ENCODE results near the gene EVI5.
"Not testable (repeated sequence)": the region's sequence is repeated elsewhere in the genome, so short reads cannot be mapped to it uniquely, and the experiment has no call there.

Gene EVI5

GRCh38 chr1:92655197-92655801 is 129.6 kb downstream of the EVI5 start:
- H3K4me1 ChIP-seq (ENCODE audit: control insufficient read depth in 1 of 2, insufficient read depth in 1 of 2, low read depth in 1 of 2, low read length in 1 of 2), result no peaks in the 10 kb centered on the region
- peaks cover 5% of the 10 kb centered on the region for H3K36me3 ChIP-seq
- no peak overlapping the region for H3K4me3 ChIP-seq (ENCODE audit: low read depth in 1 of 2, low read length in 1 of 2)
- H3K27ac ChIP-seq, result no peak overlapping the region
- H3K27me3 ChIP-seq, result no peaks in the 10 kb centered on the region
- TF ChIP-seq, protein P1, sequence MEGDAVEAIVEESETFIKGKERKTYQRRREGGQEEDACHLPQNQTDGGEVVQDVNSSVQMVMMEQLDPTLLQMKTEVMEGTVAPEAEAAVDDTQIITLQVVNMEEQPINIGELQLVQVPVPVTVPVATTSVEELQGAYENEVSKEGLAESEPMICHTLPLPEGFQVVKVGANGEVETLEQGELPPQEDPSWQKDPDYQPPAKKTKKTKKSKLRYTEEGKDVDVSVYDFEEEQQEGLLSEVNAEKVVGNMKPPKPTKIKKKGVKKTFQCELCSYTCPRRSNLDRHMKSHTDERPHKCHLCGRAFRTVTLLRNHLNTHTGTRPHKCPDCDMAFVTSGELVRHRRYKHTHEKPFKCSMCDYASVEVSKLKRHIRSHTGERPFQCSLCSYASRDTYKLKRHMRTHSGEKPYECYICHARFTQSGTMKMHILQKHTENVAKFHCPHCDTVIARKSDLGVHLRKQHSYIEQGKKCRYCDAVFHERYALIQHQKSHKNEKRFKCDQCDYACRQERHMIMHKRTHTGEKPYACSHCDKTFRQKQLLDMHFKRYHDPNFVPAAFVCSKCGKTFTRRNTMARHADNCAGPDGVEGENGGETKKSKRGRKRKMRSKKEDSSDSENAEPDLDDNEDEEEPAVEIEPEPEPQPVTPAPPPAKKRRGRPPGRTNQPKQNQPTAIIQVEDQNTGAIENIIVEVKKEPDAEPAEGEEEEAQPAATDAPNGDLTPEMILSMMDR (IDR thresholded peaks at IDR 0.05), result no peak
- H3K9me3 ChIP-seq, result peaks cover 4% of the 10 kb centered on the region

GRCh38 chr1:92653605-92654381 is 131.1 kb downstream of the EVI5 start:
- TF ChIP-seq, protein P1 (IDR thresholded peaks at IDR 0.05), result no peak
- no peaks in the 10 kb centered on the region for H3K4me1 ChIP-seq (ENCODE audit: control insufficient read depth in 1 of 2, insufficient read depth in 1 of 2, low read depth in 1 of 2, low read length in 1 of 2)
- H3K27ac ChIP-seq, result no peak overlapping the region
- H3K36me3 ChIP-seq, result peaks cover 5% of the 10 kb centered on the region
- no peaks in the 10 kb centered on the region for H3K27me3 ChIP-seq
- H3K4me3 ChIP-seq (ENCODE audit: low read depth in 1 of 2, low read length in 1 of 2), result no peak overlapping the region
- H3K9me3 ChIP-seq, result peaks cover 4% of the 10 kb centered on the region

DNA sequence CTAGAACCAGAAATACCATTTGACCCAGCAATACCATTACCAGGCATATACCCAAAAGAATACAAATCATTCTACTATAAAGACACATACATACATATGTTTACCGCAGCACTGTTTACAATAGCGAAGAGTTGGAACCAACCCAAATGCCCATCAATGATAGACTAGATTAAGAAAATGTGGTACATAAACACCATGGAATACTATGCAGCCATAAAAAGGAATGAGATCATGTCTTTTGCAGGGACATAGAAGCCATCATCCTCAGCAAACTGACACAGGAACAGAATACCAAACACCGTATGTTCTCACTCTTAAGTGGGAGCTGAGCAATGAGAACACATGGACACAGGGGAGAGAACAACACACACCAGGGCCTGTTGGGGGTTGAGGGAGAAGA is 144.2 kb downstream of the EVI5 start:
- H3K27ac ChIP-seq, H3K9me3 ChIP-seq: not testable (repeated sequence)

DNA sequence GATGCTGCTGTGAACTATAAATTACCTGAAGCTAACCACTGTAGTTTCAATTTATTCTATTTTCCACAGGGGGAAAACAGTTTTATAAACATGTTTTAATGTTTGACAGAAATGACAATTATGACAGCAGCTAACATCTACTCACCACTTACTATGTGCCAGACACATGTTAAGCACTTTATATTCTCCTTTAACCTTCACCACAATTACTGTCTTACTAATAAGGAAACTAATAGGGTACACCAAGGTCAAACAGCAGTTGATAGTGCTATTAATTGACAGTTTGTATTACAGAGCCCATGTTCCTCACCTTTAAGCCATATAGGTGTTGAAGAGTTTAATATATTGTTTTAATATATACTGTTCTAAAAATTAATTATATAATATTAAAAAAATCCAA is 146.4 kb downstream of the EVI5 start:
- TF ChIP-seq, protein P1 (IDR thresholded peaks at IDR 0.05), result no peak
- Histone ChIP-seq H3K27me3 (no peaks in the 10 kb centered on the region), H3K9me3 (no peaks in the 10 kb centered on the region), H3K4me1 (ENCODE audit: control insufficient read depth in 1 of 2, insufficient read depth in 1 of 2, low read depth in 1 of 2, low read length in 1 of 2) (no peaks in the 10 kb centered on the region), H3K27ac (no peak overlapping the region), H3K36me3 (peaks cover 14% of the 10 kb centered on the region), H3K4me3 (ENCODE audit: low read depth in 1 of 2, low read length in 1 of 2) (no peak overlapping the region)

More for the DNA sequence above, 144.2 kb downstream of the EVI5 start:
- not testable (repeated sequence) for H3K27me3 ChIP-seq; H3K36me3 ChIP-seq; H3K4me1 ChIP-seq (ENCODE audit: control insufficient read depth in 1 of 2, insufficient read depth in 1 of 2, low read depth in 1 of 2, low read length in 1 of 2); H3K4me3 ChIP-seq (ENCODE audit: low read depth in 1 of 2, low read length in 1 of 2)

DNA sequence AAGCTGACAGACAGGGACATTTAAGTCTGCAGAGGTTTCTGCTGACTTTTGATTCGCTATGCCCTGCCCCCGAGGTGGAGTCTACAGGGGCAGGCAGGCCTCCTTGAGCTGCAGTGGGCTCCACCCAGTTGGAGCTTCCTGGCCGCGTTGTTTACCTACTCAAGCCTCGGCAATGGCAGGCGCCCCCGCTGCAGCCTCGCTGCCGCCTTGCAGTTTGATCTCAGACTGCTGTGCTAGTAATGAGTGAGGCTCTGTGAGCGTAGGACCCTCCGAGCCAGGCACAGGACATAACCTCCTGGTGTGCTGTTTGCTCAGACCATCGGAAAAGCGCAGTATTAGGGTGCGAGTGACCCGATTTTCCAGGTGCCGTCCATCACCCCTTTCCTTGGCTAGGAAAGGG is 149.7 kb downstream of the EVI5 start:
- H3K36me3 ChIP-seq, result peaks cover 14% of the 10 kb centered on the region
- not testable (repeated sequence) for H3K27me3 ChIP-seq; H3K27ac ChIP-seq; H3K9me3 ChIP-seq; H3K4me3 ChIP-seq (ENCODE audit: low read depth in 1 of 2, low read length in 1 of 2); H3K4me1 ChIP-seq (ENCODE audit: control insufficient read depth in 1 of 2, insufficient read depth in 1 of 2, low read depth in 1 of 2, low read length in 1 of 2)

DNA sequence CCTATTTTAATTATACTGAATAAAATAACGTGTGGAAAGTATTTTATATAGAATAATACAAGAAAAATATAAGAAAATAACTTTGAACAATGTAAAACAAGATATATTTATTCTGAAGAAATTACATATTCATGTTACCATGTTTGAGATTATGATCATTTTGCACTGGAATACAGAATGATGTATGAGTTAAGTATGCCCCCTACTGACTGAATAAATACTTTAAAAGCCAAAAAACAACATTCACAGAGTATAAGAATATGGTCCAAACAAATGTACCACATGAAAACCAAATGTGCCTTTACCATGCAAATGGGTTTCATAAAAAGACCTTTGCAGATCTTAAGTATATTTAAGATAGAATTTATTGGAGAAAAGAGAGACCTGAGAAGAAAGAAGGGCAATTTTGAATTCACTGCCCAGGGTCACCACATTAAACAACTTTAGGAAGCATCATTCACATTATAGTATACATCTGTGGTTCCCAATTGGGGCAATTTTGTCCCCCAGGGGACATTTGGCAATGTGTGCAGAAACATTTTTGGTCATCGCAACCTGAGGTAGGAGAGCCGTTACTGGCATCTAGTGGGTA is 161.6 kb downstream of the EVI5 start:
- no peak overlapping the region for H3K27ac ChIP-seq
- peaks cover 24% of the 10 kb centered on the region for H3K36me3 ChIP-seq
- H3K9me3 ChIP-seq, result no peaks in the 10 kb centered on the region
- no peaks in the 10 kb centered on the region for H3K4me1 ChIP-seq (ENCODE audit: control insufficient read depth in 1 of 2, insufficient read depth in 1 of 2, low read depth in 1 of 2, low read length in 1 of 2)
- H3K4me3 ChIP-seq (ENCODE audit: low read depth in 1 of 2, low read length in 1 of 2), result no peak overlapping the region
- TF ChIP-seq, protein P1 (IDR thresholded peaks at IDR 0.05), result no peak
- H3K27me3 ChIP-seq, result no peaks in the 10 kb centered on the region

All from neutrophil (primary cell).